HG02798 (cell line): ENCODE results near the gene PRKN.

Experiments
- ATAC-seq: cut with Tn5 transposase; IDR thresholded peaks from one replicate; pipeline ENCODE4 v1.9.1; 2021; ENCODE audit warnings: mild to moderate bottlenecking; ENCODE audit not compliant: unreplicated experiment, poor library complexity

Gene PRKN

DNA sequence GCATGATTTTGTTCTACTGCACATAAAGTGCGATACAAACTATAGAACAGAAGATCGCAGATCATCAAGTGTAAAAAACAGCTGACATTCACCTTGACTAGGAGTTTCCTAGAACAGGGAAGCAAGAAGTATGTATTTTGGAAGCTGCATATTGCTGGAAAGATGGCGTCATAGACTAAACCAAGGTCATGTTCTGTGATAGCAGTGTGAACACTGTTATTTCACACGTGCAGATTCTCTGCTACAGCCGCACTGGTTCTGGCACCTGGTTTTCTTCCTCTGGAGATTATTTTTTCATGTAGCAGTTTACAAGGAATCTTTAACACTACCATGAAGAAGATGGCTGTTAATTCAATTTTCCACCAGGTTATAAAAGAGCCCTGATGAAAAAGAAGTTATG, 681.2 kb downstream of the PRKN start:
- ATAC-seq = no peak

DNA sequence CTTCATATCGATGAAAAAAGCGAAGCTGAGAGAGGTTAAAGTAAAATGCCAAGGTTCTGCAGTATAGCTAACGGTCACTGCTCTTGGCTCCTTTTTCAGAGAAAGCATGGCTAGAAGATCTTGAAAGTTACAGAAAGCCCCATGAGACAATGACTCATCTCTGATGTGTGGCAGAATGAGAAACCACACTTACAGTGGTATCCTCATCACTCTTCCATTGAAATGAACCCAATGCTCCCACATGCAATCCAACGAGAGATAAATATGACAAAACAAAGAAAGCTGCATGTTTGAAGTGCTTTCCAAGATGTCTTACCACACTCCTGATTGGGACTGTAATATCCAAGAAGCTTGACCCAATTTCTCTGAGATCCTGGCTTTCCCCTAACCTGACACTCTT, 694.9 kb downstream of the PRKN start:
- ATAC-seq = no peak

DNA sequence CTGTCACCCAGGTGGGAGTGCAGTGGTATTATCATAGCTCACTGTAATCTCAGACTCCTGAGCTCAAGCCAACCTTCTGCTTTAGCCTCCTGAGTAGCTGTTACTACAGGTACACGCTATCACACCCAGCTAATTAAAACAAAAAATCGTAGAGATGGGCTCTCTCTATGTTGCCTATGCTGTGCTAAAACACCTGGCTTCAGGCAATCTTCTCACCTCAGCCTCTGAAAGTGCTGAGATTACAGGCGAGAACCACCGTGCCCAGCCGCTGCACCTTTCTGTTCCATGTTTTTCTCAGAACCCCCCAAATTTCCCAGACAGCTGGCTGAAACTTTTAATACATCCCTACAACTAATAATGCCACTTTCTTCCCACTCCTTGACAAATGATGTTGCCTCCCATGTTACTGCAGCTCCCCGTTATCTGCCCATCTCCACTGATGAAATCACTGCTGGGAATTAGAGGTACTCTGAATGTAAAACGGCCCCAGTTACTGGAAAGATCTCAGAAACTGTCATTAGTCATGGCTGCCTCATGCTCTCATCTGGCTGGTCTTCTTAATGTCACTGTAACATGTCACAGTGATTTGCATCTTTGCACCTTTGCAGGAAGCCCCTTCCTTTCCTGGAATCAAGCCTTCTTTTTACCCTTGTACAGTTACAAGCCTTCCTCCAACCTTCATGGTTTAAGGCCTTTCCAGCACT, 697.5 kb downstream of the PRKN start:
- ATAC-seq = no peak

DNA sequence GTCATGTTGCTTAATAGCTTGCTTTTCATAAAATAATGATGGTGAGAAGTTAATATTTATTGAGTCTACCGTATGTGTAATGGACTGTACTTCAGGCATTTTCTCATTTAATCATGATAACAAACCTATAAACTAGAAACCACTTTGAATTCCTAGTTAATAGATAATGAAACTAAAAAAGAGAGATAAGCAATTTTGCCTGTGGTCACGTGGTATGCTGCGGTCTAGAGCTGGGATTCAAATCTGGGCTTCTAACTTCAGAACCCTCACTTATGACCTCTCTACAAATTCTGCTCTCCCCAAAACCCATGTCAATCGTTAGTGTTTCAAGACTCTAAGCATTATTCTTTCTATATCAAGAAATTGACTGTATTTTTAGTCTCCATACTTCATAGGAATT, 700.7 kb downstream of the PRKN start:
- ATAC-seq = no peak

DNA sequence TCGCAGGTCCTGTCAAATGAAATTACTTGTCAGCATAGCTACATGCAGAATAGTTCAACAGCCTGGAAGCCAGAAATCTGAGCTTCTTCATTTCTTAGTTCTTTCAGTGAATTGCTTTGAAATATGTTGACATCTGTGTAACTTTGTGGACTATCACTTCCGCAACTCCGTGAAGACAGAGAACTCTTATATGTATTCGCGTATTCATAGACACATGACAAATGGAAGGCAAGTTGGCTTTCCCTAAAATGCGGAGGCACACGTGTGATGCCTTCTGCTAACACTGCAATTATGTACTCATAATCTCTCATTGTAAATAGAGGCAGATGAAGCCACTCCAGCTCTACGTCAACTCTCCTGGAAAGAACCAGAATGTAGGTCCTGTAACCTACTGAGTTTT, 701.5 kb downstream of the PRKN start:
- no peak for ATAC-seq

DNA sequence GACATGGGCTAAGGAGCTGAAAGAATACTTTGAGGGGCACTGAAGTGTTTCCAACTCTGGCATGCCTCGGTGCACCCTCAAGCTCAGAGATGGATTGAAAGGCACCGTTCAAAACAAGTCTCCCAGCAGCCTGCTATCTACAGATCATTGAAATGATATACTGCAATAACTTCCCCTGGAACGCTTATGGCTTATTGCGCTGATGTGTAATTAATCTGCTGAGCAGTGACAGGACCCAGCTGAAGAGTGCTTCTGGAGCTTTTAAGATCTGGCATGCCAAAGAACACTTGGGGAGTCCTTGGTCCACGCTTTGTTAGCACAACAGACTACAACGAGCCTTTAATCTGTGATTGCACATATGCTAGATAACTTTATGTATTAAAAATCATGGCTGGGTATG, 708.2 kb downstream of the PRKN start:
- no peak for ATAC-seq

DNA sequence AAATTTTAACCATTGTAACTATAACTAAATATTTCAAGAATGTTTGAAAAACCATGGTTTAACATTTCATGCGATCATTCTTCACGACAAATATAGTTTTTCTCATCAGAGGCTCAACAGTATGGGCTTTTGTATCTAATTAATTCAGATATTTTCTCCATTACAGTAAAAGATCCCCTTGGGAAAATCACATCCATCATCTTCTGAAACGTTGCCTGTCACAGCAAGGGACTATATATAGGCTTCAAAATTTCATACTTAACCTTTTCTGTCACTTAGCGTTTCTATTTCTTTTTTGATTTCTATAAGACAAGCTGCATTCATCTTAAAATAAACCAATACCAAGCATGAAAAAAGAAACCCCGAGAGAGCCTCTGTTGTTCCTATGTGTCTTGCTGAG, 710.0 kb downstream of the PRKN start:
- ATAC-seq = no peak

DNA sequence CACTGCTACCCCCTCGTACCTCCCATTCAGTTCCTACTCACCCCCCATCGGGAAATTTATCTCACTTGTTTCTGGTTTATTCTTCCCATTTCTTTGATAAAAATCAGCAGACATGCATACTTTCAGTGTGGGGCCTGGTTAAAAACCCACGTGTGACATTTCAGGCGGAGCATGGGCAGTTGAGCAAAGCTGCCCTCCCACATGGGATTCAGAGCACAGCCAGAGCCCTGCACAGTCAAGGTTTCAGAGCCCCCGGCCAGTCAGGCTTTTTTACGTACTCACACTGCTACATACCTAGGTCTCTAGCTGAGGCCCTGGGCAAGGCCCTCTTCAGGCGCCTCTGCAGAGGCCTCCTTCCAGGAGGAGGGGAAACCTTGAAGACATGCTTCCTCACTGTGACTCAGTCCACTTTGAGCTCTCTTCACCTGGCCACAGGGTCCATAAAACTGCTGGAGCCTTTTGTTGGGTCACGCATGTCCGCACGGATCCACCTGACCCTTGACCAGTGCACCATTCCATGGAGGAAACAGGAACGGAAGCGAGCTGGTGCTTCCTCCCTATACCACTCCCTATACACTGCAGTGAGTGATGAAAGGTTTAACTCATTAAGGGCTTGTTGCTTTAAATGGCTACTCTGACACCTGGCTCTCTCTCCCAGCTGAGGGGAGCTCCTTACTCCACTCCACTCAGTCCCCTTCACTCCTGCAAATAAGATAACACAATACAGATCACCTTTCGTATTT, 713.3 kb downstream of the PRKN start:
- ATAC-seq = no peak

DNA sequence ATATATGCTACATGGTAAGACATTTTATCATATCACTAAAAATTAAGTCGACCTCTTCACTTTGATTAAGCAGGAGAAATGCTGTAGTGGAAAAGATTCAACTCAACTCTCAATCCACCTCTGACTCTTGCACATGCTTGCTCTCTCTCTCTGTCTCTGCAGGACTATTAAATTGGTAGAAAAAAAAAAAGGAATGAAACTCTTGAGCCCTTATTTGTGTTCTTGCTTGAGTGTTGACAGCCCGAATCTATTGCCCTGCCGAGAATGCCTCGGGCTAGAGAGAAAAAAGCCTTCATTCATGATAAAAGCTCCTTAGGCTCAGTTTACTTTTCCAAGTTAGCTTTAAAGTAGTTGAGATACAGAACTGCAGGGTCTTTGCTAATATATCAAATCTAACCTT, 722.2 kb downstream of the PRKN start:
- ATAC-seq = no peak

DNA sequence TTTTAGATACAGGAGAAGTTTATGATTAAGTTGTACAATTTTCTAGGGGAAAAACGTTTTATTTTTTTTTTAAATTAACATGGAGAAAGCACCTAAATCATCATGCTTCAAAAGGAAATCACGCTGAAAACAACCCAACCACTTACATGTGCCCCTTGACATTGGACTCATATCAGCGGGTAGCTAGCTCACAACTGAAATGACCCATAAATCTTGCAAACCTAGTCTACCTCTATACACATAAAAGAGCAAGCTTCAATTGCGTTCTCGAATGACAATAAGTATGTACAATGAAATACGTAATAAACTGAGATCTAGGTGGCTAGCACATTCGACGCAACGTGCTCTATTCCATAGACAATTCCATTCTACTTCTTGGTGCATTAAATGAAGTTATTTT, 730.8 kb downstream of the PRKN start:
- ATAC-seq = no peak

DNA sequence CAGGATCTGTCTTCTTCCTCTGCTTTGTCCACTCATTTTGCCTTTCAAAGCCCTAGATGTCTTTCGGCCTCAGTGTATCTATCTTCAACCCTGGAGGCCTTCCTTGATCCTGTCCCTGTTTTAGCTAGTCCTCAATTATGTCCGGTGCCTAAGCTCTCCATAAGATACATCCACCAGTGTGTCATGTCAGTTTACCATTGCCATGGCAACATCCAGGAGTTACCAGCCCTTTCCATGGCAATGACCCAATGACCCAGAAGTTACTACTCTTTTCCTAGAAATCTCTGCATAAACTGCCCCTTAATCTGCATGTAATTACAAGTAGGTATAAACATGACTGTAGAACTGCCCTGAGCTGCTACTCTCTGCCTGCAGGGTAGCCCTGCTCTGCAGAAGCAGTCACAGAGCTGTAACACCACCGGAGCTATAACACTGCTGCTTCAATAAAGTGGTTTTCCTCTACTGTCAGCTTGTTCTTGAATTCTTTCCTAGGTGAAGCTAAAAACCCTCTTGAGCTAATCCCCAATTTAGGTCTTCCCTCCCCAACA, 741.6 kb downstream of the PRKN start:
- ATAC-seq = no peak

DNA sequence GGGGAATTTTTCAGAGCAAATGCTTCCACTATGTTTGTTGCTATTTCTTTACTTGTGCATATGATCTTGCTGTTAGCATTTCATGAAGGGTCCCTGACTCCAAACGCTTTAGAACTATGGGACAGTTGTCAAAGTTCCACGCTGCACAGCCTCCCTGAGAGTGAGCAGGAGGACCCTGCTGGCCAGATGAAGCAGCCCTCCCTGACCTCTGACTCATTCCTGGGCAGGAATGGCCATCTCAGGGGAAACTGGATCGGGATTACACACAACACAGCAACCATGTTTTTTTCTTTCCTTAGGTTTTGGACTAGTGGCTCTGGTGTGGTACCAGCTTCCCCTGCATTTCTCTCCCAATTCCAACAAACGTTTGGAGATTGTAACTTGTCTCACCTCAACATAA, 742.9 kb downstream of the PRKN start:
- ATAC-seq = no peak

DNA sequence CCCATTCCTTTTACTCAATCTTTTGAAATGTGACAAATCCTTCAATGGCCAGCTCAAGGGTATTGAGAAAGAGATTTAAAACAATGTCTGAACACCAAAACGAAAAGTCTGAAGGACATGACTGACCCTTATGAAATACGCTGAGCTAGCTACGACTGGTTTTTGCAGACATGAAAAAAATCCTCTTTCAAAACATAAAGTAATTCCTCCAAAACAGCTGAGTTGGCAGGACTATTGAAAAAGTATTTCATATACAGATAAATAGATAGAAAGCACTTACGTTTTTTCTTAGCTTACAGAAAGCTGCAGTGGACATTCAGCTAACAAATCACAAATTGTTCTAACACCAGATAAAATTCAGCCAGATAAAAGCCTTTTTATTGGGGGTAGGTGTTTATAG, 751.0 kb downstream of the PRKN start:
- ATAC-seq = no peak

DNA sequence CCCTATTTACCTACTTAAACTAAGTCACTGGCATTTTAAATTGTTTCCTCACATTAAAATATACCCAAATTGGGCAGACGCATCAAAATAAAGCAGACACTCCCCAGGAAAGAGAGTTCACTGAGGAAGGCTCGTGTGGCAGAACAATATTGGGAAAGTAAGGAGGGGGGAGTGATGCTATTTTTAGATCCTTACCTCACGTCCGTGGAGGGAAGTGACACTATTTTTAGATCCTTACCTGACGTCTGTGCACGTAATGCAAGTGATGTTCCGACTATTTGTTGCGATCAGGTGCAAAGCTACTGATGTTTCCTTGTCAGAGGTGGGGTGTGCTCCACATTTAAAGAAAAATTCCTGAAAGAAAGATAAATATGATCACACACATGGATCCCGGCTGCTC, 754.5 kb downstream of the PRKN start:
- ATAC-seq = no peak

DNA sequence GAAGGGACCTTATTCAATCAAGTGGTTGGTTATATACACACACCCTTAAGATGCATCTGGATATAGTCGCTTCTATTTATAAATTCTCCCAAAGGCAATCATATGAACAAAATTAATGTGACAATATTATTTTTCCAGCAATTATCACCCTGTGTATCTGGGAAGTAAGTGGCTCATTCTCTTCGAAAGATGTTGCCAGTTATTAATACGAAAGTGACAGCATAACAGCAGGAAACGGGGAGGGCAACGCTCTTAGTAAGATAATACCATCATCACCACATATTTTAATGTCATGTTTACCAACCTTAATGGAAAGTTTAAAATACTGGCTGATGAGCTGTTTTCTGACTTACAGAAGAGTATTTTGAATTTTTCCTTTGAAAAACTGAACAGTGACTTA, 756.5 kb downstream of the PRKN start:
- ATAC-seq = no peak

DNA sequence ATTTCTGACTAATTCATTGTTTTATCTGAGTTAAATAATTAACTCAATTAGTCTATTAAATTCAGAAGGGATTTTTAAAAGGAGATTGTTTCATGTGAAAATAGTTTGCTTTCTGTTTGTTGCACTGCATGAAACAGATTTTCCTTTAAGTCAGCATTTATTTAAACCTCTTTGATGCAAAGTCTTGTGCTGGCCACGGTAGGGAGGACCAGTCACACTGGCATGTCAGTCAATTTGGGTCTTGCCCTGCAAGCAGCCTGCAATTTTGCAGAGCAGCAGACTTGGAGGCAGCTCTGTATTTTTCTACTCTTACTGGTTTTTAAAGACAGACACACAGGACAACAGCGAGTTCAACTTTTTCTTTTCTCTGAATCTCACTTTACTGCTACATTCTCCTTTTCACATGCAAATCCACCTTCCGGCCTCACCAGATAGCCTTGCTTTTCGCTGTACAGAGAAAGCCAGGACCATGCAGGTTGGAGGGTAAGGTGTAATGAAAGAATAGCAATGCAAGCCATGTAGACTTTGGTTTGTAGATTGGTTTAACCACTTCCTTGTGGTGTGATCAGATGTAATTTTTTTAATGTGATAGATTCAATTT, 763.8 kb downstream of the PRKN start:
- ATAC-seq = no peak

DNA sequence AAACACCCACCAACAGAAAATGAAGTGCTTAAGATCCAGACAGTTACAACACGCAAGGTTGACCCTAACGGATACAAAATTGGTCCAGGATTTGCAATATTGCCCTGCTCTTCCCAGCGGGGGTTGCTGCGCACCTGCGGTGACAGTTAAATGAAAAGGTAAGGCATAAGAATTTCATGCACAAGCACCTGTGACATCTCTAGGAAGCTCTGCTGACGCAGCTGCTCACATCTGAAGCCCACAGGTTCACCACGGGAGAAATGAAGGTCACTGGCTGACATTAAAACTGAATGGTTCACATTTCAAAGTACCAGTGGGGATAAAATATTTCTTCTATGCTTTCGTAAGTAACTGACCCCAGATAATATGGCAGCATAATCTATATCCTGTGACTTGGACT, 764.4 kb downstream of the PRKN start:
- no peak for ATAC-seq

DNA sequence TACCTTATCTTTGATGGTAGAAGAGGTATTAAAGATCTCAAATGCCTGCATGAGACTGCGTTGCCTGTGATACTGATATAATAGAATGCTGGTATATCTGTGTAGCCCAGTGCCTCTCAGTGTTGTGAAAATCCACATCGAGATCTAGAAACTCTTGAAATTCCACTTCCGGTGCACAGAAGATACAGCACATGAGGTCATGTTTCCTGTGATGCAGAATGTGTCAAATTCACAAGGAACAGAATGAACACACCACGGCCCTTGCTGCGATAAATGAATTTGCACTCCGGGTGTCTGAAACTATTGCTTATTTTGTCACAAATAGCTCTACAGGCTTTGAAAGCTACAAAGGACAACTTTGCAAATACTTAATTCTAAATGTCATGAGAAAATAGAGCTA, 765.8 kb downstream of the PRKN start:
- no peak for ATAC-seq

DNA sequence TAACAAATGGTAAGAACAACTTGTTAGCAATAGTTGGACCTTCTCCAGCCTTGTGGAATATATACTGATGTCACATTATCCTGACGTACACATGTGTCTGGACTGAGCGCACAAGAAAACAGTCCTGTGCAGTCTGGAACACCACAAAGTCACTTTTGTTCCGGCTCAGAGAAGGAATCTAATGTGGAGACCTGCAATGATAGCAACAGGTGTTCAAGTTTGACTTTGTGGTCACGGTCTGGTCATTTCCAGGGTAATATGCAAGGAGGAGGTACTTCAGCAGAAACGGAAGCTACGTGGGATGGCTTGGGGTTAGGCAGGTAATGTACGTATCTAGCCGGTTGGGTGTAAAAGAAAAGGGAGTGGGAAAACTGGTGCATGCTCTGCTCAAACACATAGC, 766.5 kb downstream of the PRKN start:
- no peak for ATAC-seq

DNA sequence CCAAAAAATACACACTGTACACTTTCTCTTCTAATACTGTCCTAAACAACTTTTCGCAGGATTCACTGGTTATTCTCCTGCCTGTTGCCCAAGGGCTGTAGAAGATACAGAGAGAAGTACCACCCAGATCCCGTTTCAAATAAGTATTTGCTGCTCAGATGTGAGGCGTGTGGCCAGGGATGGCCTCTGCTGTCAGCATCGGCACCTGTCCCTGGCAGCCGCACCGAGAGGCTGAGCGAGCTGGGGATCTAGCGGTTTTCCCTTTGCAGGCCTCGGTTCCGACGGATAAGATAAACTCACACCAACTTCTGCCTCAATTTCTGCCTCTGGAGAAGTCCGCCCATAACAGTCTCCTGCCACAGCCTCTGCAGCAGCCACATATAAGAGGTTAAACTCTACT, 768.5 kb downstream of the PRKN start:
- ATAC-seq = no peak

DNA sequence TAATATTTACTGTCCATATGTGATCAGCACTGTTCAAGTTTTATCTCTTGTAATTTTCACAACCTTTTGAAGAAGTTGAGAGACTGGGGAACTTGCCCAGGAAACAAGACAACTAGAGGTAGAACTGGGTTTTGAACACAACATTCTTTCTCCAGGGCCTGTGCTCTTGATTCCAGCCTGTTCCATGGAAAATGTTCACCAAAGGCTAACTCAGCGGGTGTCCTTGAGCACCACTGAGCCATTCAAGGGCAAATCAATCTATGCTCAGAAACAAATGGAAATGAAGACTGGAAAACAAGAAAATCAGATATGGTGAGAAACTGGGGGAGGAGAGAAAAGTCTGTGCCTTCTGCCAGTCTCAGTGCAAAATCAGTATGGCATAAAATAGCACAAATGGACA, 771.5 kb downstream of the PRKN start:
- ATAC-seq = no peak
